Measurements from ENCODE around the gene ANKRD18B.

Gene ANKRD18B

GRCh38 chr9:33619666-33620404 lies 95.8 kb downstream of the ANKRD18B start:
- TF ChIP-seq CTCF (IDR thresholded peaks at IDR 0.05), result no peak

DNA sequence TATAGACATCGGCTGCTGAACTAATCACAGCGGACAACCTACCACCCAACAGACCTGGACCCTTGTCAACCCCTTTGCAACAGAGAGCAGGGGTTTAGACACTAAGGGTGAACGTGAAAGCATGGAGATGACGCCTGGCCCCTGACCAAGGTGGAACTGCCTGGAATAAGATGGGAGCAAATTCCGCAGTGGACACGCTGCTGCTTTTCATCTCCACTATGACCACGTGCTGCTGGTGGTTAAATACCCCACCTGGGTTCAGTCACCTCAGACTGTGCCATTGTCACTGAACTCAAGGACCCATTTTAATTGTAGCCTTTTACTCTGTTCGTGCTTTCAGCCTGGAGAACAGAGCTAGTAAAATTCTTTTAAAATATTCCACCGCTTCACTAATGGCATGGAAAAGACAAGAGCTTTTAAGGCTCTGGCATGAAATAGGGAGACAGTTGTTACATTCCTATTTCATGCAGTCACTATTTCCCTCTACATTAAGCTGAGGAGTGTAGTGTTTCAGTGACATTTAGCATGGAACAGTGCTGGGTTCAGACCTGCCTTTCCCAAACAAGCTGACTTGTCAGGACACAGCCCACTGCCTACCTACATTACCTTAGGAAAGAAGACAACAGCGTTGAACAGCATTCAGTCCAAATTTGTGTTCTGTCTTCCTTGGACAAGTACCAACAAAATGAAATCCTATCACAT lies 96.8 kb downstream of the ANKRD18B start:
- no peak for TF ChIP-seq CTCF (IDR thresholded peaks at IDR 0.05)

All from LNCAP (cell line).